Progenitor cell of endocrine pancreas (in vitro differentiated cells): ENCODE measurements around the gene EIF4EBP2. TPM values are rescaled to one million over a fixed set of nuclear protein-coding genes. Genes with fewer than 3 reads are reported as not detected.

Experiments
- DNase-seq: peaks from one replicate; pipeline ENCODE4 v3.0.0; 2021; ENCODE audit warnings: low spot score; ENCODE audit not compliant: unreplicated experiment
- H3K27ac Mint-ChIP-seq: 2 replicates; pipeline ENCODE4 v1.8.0; 2021; ENCODE audit warnings: mild to moderate bottlenecking, moderate library complexity, mixed read lengths
- H3K27me3 Mint-ChIP-seq: 2 replicates; pipeline ENCODE4 v1.8.0; 2021; ENCODE audit warnings: mixed read lengths
- H3K36me3 Mint-ChIP-seq: 2 replicates; pipeline ENCODE4 v1.8.0; 2022; ENCODE audit warnings: mixed read lengths; ENCODE audit not compliant: insufficient read depth
- H3K4me1 Mint-ChIP-seq: 2 replicates; pipeline ENCODE4 v1.8.0; 2021; ENCODE audit warnings: low read depth, mixed read lengths
- H3K4me3 Mint-ChIP-seq: 2 replicates; pipeline ENCODE4 v1.8.0; 2021; ENCODE audit warnings: low read depth, mild to moderate bottlenecking, moderate library complexity, mixed read lengths
- H3K9me3 Mint-ChIP-seq: 2 replicates; pipeline ENCODE4 v1.8.0; 2021; ENCODE audit warnings: low read depth, mixed read lengths
- CTCF ChIP-seq: fragments of 200-600 bp; sonication (generic); IDR thresholded peaks from one replicate; pipeline ENCODE4 v1.5.0; 2021; ENCODE audit warnings: antibody characterized with exemption, mild to moderate bottlenecking; ENCODE audit not compliant: unreplicated experiment
- total RNA-seq: library from RNA; stranded (reverse); gene quantifications from 2 replicates; pipeline ENCODE4 v1.2.1, GENCODE V29; 2021

EIF4EBP2 gene
- total RNA-seq, 1 donor from 2014 or later, result 101 TPM

GRCh38 chr10:70462349-70462984, 58.5 kb downstream of the EIF4EBP2 start:
- TF ChIP-seq CTCF, result no peak
- no peaks in the 10 kb centered on the region for H3K9me3 Mint-ChIP-seq
- H3K4me3 Mint-ChIP-seq, result no peak overlapping the region
- H3K27ac Mint-ChIP-seq, result no peak overlapping the region
- no peaks in the 10 kb centered on the region for H3K4me1 Mint-ChIP-seq
- peaks cover 43% of the 10 kb centered on the region for H3K27me3 Mint-ChIP-seq
- DNase-seq, result no peak
- H3K36me3 Mint-ChIP-seq, result no peaks in the 10 kb centered on the region

DNA sequence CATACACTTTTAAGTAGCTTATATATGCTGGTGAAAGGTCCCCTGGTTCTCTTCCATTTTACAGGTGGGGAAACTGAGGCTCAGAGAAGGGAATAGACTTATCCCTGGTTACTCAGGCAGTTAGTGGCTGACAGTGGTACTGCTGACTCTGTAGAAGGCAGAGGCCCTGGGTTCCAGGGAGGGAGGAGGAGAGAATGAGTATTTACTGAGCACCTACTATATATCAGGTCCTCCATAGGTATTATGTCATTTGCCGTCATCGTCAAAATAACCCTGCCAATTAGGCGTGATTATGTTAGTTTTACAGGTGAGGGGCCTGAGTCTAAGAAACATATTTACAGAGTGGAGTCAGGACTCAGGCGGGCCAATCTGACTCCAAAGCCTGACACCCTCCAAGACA, 61.3 kb downstream of the EIF4EBP2 start:
- peaks cover 2% of the 10 kb centered on the region for H3K4me1 Mint-ChIP-seq
- no peak overlapping the region for H3K27ac Mint-ChIP-seq
- H3K4me3 Mint-ChIP-seq, result no peak overlapping the region
- H3K36me3 Mint-ChIP-seq, result no peaks in the 10 kb centered on the region
- DNase-seq, result no peak
- no peaks in the 10 kb centered on the region for H3K9me3 Mint-ChIP-seq
- peaks cover 26% of the 10 kb centered on the region for H3K27me3 Mint-ChIP-seq
- no peak for TF ChIP-seq CTCF

GRCh38 chr10:70465832-70466231, 61.9 kb downstream of the EIF4EBP2 start:
- H3K27me3 Mint-ChIP-seq, result peaks cover 21% of the 10 kb centered on the region
- DNase-seq, result no peak
- no peaks in the 10 kb centered on the region for H3K9me3 Mint-ChIP-seq
- H3K27ac Mint-ChIP-seq, result no peak overlapping the region
- H3K4me1 Mint-ChIP-seq, result peaks cover 2% of the 10 kb centered on the region
- TF ChIP-seq CTCF, result no peak
- no peak overlapping the region for H3K4me3 Mint-ChIP-seq
- no peaks in the 10 kb centered on the region for H3K36me3 Mint-ChIP-seq

DNA sequence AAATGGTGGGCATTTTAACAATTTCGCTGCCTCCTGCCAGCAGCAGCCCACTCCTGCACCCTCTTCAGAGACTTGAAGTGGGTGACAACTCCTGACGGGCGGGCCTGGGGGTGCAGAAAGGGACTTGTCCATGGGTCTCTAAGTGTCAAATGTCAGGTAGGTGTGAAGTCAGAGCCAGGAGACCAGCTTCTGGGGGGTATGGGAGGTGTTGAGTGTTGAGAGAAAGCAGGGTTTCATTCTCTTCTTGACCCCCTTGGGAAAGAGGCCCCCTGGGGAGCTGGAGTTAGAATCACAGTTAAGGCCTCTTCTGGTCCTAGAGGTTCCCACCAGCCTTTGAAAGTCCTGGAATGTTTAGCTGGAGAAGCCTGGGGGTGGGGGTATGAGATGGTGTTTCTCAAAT, 63.0 kb downstream of the EIF4EBP2 start:
- peaks cover 2% of the 10 kb centered on the region for H3K4me1 Mint-ChIP-seq
- H3K27ac Mint-ChIP-seq, result no peak overlapping the region
- H3K27me3 Mint-ChIP-seq, result peaks cover 22% of the 10 kb centered on the region
- no peak for TF ChIP-seq CTCF
- DNase-seq, result no peak
- H3K36me3 Mint-ChIP-seq, result no peaks in the 10 kb centered on the region
- H3K9me3 Mint-ChIP-seq, result no peaks in the 10 kb centered on the region
- no peak overlapping the region for H3K4me3 Mint-ChIP-seq

GRCh38 chr10:70472799-70473454, 69.0 kb downstream of the EIF4EBP2 start:
- H3K9me3 Mint-ChIP-seq, result no peaks in the 10 kb centered on the region
- no peak for DNase-seq
- H3K4me3 Mint-ChIP-seq, result no peak overlapping the region
- H3K27me3 Mint-ChIP-seq, result peaks cover 50% of the 10 kb centered on the region
- no peak for TF ChIP-seq CTCF
- H3K4me1 Mint-ChIP-seq, result peaks cover 2% of the 10 kb centered on the region
- H3K36me3 Mint-ChIP-seq, result no peaks in the 10 kb centered on the region
- H3K27ac Mint-ChIP-seq, result no peak overlapping the region
